CD4-positive, alpha-beta T cell treated with Interleukin-17A for 1 hour (primary cell): ENCODE results near the gene TALDO1.
A peak's percentile ranks its signal among the peaks of the same experiment; 100 is the strongest.

ENCODE experiments used
- DNase-seq: peaks from one replicate; pipeline ENCODE4 v3.0.0-alpha.2; 2020

Gene TALDO1

DNA sequence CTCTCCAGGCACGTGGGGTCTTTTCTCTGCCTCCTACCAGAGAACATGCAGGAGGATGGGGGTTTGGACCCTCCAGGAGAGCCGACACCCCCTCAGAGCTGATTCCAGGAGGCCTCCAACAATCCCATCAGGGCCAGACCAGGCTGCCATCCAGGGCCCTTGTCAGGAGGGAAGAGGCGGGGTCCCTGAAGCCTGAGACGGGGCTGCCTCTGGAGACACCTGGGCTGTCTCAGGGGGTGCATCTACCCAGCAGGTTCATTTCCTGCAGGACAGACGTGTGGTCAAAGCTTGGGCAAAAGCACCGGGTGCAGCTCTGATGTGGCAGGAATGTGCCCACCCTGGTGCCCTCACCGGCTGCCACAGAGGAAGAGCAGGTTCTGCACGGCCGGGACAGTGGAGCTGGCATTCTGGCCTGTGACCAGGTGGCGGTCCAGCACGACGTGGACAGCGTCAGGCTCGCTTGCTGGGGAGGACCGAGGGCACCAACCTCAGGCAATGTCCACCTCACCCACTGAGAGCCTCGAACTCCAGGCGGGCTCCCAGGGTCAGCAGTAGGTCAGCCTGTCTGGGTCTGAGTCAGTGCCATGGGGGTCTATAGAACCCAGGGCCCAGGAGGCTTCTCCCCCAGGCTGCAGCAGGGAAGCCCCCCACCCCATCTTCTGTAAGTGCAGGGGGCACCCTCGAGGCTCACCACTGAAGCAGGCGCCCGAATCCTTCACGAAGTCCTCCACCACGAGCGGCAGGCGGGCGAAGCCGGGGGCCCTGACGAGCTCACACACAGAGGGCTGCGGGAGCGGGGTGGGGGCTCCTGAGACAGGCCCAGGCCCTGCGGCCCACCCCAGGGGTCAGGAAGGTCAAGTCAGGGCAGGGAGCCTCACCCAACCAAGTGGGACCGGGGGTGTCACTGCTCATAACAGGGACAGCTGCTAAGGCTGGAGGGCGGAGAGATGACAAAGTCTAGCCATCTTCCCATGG lies 23.7 kb downstream of the TALDO1 start:
- no peak for DNase-seq

DNA sequence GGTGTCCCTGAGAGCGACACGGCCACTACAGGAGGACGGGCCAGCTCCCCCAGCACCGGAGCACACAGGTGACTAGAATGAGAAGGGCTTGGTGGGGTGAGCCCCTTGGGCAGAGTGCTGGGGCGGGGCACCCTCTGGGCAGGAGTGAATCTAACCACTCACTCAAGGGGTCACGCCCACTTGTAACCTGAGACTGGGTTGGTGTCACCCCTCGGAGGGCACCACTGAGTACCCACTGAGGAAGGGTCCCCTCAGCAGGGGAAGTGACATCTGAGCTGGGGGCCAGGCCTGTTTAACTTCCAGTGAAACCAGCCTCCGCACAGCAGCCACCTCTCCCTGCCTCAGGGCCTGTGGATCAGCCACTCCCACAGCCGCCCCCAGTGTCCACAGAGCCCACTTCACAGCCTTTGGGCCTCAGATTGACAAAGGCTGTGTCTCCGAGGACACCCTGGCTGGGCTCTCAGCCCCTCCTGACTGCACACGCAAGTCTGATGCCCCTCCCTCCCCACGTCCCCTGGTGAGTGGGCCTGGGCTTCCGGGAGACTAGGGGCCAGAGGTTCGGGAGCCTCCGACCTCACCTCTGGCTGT lies 24.4 kb downstream of the TALDO1 start:
- no peak for DNase-seq

- no peak for DNase-seq
These were observed 25.4 kb downstream of the TALDO1 start for GRCh38 chr11:772429-773390.

DNA sequence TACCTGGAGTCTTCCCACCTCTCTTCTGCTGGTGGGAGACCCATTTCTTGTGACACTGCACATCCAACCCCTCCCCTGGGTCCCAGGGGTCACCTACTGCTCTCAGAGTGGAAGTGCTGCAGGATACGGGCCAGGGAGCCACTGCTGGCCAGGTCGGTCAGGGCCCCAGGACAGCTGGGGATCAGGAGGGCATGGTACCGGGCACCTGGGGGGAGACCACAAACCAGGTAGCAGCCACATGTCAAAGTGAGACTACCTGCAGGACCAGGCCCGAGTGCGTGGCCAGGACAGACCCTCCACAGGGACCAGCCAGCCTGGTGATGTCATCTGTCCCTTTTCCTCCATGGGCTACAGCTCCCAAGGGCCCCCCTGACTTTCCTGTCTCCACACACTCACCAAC lies 26.2 kb downstream of the TALDO1 start:
- no peak for DNase-seq

GRCh38 chr11:773830-774229 lies 26.6 kb downstream of the TALDO1 start:
- no peak for DNase-seq

- no peak for DNase-seq
These were observed 27.8 kb downstream of the TALDO1 start for GRCh38 chr11:774873-775592.

DNA sequence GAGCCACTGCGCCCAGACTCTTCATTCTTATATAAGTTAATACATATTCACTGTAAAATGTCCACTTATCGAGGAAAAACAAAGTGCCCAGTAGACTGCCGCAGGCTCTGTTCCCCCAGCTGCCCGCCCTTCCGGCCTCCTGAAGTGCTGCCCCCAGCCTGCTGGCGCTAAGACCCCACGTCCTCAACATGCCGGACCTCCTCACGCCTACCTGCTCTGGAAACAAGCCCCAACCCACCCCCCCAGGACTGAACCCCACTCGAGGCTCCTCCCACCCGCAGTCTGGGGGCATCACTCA lies 28.9 kb downstream of the TALDO1 start:
- DNase-seq = no peak

DNA sequence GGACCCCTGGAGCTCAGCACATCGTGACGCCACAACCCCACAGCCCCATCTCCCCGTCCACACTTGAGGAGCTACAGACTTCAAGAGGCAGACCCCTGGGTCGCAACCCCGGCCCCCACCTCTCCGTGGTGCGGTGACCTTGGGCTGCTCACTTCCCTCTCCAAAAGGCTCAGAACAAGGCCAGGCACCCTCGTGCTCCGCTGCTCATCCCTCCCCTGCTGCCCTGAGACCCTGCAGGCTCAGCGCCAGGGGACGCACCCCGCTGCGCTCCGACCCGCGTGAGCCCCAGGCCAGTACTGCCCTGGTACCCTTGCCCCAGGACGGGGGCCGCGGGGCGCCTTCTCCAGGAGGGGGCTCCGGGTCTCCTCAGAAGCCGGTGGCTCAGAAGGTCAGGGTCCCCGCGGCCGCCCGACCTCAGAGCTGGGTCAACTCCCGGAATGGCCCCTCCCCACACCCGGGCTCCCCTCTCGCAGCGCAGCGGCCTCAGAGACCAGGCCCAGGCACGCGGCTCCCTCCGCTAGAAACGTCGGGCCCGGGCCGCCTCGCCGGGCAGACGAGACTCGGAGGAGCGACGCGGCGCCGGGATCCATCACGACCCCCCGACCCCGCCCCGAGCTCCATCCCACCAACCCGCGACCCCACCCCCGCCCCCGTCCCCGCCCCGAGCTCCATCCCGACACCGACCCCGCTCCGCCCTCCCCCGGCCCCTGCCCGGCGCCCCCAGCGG lies 29.5 kb downstream of the TALDO1 start:
- no peak for DNase-seq

DNA sequence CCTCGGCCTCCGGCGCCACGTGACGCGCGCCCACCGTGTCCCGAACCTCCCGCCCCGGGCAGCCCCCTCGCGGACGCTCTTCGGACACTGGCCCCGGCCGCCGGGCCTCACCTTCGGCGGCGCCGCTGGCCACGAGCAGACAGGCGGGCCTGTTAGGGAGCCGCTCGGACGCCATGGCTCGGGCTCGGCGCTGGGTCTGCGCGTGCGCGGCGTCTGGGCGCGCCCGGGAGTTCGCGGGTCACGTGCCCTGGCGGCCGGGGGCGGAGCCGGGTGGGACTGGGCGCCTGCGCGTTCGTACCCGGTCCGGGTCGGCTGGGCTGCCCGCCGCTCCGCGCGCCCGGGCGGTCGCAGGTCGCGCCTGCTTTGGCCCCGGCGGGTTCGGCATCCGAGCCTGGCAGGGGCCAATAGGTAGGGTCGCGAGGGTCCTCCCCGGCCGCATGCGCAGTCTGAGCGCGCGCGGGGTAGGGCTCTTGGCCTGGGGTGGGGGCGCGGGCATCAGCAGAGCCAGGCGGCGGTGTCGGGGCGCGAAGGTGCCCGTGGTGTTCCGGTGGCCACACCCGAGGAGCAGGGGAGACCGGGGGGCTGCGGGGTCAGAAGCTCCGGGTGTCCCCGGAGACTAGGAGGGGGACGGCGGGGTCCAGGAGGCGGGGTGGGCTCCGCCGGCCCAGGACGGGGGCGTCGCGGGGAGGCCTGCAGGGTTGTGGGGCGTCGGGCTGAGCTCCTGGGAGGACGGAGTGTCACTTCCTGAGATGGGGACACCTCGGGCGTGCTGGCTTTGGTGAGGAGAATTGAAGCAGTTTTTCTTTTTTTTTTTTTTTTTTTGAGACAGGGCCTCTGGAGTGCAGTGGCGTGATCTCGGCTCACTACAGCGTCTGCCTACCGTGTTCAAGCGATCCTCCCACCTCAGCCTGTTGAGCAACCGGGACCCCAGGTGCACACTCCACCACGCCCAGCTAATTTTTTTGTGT lies 30.3 kb downstream of the TALDO1 start, which contains the start of gene GATD1:
GATD1 (minus strand) TSS at position 200 of the 968 bp plus-strand sequence; CDS start at position 175, 25 bp downstream.
- DNase-seq = peak; percentile 92

GRCh38 chr11:778976-779954 lies 32.0 kb downstream of the TALDO1 start:
- DNase-seq = no peak

DNA sequence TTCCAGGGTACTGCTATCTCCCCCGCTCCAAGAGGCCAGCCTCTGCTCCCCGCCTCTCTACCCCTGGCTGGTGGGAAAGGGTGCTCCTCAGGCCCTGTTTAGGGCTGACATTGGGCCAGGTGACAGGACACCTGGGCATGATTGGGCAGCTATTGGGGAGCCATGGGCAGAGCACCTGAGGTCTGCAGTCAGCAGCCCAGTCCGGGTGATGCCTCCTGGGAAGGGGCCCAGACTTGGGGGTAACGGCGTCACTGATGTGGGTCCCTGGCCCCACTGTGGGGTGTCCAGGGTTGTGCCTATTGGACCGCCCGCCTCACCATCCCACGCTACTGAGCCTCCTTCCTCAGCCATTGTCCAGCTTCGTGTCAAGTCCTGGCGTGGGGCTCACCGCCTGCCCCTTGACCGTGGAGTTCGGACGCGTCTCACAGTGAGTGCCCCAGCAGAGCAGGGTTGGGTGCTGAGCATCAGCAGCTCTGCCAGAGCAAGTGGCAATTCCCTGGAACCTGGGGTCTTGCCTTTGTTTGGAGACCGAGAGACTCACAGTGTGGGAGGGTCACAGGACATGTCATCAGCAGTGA lies 32.8 kb downstream of the TALDO1 start:
- DNase-seq = no peak

DNA sequence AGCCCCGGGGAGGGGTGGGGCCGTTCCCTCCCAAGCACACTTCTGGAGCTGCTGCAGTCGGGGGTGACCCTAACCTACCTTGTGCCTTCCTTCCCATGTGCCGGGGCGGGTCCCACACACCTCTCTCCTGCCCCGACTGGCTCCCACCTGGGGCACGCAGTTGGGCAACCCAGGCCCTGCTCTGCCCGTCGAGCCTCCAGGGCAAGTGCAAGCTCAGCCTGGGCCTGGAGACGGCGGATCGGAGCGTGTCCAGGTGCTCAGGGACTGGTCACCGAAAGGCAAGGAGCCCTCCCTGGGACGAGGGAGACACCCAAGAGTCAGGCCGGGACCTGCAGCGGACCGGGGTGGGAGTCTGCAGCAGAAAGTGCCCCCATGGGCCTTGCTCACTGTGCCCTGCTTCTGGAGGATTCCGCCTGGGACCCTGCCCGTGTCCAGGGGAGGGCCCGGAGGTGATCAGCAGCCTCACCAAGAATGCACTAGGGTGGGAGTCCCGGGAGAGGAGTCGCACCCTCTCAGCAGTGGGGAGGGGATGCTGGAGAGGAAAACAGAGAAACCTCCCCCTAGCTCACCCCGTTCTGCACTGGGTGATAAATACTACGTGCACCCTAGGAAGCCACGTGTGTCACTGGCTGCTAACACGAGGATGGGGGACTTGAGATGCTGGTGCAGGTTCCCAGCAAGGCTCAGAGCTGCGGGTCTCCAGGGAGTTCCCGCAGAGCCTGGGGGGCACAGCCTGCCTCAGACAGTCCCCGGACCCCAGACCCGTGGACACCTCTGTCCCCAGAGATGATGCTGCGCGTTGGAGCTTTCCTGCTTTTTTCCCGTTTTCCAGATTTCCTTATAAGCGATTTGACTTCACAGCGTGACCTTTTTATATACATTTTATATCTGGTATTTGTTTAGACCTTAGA lies 35.3 kb downstream of the TALDO1 start:
- DNase-seq = no peak

- DNase-seq = peak; percentile 25
These were observed 36.3 kb downstream of the TALDO1 start for GRCh38 chr11:783581-784015.

DNA sequence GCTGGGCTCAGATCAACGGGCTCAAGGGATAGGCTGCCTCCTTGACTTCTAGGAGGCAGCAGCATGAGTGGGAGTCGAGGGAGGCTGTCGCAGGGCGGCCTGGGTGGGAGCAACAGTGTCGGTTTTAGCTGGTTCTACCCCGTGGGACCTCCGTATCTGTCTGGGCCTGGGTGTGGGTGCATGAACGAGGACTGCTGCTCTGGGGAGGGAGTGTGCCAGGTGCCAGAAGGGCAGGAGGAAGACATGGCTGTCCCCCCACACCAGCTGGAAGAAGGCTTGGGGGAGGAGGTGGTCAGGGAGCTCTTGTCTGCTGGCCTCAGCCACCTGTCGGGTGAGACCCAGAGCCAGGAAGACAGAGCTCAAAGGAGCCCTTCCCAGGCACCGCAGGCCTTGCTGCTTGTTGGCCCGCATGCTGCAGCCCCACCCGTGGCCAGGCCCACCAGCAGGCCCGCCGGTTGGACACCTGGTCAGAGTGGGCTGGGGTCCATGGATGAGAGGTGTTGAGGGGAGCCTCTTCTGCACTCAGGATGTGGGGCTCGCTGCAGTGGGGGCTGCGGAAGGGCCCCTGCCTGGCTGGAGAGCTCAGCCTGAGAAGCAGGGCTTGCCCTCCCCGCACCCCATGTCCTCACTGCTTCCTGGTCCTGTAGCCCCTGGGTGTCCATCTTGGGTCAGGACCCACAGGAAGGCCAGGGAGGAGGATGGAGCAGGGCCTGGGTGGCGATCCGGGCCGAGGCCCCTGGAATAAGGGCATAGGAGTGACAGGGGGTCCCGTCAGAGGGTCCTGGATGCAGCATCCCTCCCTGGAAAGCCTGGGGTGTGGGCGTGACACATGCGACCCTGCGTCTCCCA lies 39.2 kb downstream of the TALDO1 start:
- no peak for DNase-seq

DNA sequence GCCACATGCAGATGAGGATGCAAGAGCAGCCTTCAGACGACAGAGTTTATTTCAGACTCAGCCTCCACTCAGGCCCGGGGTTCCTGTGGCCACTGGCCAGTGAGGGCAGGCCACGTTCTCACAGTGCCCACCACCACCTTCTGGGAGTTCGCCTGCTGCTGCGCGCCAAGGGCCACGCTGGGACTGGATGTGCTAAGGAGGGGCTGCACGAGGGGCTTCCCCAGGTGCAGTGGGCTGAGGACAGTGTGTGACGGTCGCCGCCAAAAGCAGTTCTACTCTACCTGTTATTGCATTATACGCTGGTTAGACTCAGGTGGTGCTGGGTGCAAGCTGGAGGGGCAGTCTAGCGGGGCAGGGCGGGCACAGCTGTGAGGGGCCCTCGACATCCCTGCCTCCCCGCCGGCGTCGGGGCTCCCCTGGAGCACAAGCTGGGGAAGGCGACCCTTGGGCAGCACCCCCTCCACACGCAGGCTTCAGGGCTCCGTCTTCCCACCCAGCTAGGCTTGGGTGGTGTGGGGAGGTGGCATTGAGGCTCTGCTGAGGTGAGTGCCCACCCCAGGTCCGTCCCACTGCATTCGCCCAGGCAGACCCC lies 39.9 kb downstream of the TALDO1 start:
- no peak for DNase-seq

DNA sequence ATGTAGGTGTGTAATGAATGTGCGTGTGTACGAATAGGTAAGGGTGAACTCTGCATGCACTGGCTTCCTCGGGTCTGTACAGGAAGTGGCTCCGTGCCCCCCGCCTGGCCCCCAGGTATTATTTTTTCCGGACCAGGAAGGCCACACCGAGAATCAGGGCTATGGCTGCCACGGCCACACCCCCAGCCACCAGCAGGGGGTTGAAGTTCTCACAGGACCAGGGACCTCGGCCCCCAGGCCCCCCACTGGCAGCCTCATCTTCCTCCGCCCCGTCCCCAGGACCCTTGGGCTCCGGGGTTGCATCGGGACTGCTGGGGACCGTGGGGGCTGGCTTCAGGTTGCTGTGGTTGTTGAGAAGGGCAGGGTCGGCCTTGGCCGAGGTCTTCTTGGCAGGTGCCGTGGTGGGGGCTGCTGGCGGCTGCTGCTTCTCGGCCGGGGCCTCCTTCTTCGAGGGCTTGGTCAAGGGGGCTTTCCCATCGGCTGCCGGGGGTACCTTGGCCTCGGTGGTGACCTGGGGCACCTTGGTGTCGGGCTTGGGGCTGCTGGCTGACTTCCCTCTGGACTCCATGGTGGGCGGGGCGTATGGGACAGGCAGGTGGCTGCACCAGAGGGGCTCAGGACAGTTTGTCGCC lies 40.9 kb downstream of the TALDO1 start:
- DNase-seq = no peak
